SKM-1 treated with dmso at 0.1 percent for 144 hours (cell line): ENCODE data around the gene ATP6V1F.
A peak's percentile ranks its signal among the peaks of the same experiment; 100 is the strongest.

Experiments used
- DNase-seq: peaks from one replicate; lab custom pipeline; 2025; ENCODE audit not compliant: unreplicated experiment; lab: John Stamatoyannopoulos, UW

The ATP6V1F gene

DNA sequence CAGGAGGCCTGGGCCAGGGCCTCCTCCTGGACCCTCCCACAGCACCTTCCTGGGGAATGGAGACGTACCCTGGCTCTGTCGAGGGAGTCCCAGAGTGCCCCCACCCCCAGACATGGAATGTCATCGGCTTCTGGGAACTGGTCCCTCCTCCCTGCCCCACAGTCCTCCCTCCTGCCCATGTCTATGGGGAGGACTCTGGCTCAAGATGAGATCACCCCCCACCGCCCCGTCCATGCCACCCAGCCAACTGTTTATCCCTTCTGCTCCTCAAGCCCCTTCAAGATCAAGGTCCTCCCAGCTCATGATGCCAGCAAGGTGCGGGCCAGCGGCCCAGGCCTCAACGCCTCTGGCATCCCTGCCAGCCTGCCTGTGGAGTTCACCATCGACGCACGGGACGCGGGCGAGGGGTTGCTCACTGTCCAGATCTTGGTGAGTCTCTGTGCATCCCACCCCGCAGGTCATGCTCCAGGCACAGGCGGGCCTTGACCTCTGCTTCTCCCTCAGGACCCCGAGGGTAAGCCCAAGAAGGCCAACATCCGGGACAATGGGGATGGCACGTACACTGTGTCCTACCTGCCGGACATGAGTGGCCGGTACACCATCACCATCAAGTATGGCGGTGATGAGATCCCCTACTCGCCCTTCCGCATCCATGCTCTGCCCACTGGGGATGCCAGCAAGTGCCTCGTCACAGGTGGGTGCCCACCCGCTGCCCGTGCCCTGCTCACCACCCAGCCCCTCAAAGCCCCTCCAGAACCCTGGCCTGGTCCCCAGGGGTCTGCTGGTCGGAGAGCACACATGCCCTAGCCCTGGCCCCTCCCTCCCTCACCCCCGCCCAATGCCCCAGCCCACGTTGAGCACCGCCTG lies 14.1 kb upstream of the ATP6V1F start:
- DNase-seq: no peak

DNA sequence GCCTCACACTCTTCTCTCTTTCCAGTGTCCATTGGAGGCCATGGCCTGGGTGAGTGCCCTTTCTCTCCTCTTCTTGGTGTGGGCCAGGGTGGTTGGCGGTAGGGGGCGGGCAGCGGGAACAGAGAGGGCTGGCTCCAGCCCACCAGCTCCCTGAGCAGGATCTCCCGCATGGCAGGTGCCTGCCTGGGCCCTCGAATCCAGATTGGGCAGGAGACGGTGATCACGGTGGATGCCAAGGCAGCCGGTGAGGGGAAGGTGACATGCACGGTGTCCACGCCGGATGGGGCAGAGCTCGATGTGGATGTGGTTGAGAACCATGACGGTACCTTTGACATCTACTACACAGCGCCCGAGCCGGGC lies 13.5 kb upstream of the ATP6V1F start:
- no peak for DNase-seq

DNA sequence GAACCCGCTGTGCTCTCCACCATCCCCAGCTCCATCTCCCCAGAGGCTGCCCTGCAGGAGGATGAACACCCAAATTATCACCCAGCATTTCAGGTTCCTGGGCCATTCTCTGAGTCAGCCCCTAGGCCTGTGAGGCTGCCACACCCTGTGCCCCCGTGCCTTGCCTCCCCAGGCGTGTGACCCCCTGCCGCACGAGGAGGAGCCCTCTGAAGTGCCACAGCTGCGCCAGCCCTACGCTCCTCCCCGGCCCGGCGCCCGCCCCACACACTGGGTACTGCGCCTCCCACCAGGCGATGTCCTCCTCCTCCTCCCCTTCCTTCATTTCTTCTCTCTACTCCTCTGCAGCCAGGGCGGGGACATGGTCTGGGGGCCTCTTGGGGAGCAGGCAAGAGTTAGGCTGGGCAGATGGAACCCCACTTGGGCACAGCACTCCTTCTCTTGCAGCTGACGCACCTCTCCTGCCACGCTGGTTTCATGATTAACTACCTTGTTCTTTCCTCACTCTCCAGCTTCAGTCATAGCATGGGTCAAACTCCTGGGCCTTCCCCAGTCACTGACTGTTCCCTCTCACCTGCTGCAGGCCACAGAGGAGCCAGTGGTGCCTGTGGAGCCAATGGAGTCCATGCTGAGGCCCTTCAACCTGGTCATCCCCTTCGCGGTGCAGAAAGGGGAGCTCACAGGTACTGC lies 12.7 kb upstream of the ATP6V1F start:
- no peak for DNase-seq

GRCh38 chr7:128852537-128853254 lies 10.0 kb upstream of the ATP6V1F start:
- no peak for DNase-seq

DNA sequence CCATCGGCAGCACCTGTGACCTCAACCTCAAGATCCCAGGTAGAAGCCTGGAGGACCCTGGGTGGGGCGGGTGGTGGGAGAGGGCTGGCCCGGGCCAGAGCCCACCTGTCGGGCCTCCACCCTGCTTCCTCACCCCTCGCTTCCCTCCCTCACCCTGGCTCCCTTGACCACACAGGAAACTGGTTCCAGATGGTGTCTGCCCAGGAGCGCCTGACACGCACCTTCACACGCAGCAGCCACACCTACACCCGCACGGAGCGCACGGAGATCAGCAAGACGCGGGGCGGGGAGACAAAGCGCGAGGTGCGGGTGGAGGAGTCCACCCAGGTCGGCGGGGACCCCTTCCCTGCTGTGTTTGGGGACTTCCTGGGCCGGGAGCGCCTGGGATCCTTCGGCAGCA lies 8.9 kb upstream of the ATP6V1F start:
- no peak for DNase-seq

GRCh38 chr7:128854396-128854795 lies 8.3 kb upstream of the ATP6V1F start:
- DNase-seq: no peak

- no peak for DNase-seq
Observed at GRCh38 chr7:128855559-128855958, 7.1 kb upstream of the ATP6V1F start.

- no peak for DNase-seq
Observed at GRCh38 chr7:128856001-128856718, 6.5 kb upstream of the ATP6V1F start.

GRCh38 chr7:128858380-128859231 lies 4.0 kb upstream of the ATP6V1F start:
- DNase-seq: no peak

DNA sequence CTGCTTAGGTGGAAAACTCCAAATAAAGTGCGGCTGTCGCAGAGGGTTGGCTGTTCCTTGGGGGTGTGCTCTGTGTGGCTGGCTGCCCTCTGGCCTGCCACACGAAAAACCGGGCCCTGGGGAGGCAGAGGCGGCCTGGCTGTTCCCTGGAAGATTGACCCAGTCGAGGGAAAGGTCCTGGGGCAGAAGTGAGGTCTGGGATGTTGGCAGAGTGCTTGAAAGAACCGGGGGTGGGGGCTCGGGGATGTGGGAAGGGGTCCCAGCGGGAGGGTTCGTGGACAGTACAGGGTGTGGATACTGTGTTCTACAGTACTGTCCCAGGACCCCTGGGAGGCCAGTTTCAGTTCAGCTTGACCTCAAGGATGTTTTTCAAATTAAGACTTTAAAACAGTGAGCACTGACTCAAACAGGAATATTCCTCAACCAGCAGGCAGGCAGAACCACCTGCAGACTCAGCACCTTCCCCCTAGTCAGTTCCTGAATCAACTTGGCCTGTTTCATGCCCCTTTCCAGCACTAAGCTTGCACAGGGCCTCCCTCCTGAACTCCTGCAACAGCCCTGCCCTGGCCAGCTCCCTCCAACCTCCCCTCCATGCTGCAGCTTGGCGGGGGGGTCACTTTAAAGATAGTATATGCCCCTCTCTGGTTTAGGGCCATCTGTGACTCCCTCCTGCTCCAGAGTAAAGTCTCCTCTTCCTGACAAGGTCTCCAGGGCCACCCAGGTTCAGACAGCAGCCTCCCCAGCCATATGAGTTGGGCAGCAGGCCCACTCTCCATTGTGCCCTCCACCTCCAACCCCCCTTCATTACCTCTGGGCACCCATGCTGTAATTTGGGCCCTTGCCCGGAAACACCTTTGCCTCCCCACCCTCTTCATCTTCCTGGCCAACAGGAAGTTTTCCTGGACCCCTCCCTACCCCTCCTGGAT lies 3.2 kb upstream of the ATP6V1F start:
- no peak for DNase-seq

DNA sequence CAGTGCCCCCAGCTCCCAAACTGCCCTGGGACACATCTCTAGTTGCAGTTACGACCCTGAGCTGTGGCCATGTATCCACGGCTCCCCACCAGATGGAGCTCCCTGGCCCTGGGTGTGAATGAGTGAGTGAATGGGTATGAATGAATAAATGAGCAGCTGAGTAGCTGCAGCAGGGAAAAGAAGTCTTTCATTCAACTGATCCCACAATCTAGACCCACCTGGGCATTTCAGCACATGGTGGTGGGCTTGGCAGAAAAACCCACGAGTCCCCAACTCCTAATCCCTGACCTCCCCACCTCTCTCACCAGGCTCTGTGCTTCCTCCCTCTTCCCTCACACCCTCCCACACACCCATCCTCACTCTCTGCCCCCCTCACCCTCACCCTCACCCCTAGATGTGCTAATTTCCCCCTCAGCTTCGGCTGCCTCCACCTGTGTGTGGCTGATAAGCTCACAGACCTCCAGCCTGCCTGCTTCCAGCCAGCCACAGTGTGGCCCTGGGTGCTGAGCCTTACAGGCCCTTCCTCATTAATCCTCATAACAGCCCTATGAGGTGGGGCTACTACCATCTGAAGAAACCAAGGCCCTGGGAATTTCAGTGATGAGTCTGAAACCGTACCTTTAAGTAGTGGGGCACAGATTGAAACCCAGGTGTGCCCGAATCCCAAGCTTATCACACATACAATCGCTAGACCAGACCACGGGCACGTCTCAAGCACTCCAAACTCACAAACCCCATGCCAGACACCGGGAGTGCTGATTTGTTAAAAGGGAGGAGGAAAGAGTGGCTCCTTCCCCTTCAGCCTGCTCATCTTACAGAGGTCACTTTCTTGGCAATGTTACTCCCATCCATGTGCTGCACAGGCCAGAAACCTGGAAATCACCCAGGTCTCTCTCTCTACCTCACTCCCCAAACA lies 2.2 kb upstream of the ATP6V1F start:
- no peak for DNase-seq

GRCh38 chr7:128861957-128862570 lies 592 bp upstream of the ATP6V1F start:
- no peak for DNase-seq

DNA sequence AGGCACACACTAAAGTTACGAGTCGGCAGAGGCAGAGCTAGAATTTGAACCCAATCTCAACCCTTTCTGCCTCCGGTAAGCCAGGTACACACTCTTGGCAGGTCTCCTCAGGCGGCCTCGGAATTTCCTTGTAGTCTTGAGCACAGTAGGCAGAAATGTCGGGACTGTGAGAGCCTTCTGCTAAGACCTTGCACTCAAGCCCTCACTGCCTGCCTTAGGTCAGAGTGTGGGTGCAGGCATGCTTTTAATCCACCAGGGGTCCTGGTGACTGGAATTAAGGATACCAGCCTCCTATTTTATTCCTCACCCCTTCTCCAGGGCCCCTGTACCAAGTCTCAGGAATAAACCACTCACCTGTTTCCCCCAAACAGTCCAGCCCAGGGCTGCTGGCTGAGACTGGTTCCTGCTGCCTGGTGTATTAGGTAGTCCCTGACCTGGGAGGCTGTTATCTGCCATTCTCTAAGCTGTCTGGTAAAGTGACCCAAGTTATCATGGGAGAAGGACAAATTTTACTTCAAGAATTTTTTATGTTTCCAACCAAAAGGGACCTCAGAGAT lies 855 bp downstream of the ATP6V1F start:
- DNase-seq: peak; percentile 65

GRCh38 chr7:128865303-128865702 lies 2.6 kb downstream of the ATP6V1F start:
- DNase-seq: no peak

DNA sequence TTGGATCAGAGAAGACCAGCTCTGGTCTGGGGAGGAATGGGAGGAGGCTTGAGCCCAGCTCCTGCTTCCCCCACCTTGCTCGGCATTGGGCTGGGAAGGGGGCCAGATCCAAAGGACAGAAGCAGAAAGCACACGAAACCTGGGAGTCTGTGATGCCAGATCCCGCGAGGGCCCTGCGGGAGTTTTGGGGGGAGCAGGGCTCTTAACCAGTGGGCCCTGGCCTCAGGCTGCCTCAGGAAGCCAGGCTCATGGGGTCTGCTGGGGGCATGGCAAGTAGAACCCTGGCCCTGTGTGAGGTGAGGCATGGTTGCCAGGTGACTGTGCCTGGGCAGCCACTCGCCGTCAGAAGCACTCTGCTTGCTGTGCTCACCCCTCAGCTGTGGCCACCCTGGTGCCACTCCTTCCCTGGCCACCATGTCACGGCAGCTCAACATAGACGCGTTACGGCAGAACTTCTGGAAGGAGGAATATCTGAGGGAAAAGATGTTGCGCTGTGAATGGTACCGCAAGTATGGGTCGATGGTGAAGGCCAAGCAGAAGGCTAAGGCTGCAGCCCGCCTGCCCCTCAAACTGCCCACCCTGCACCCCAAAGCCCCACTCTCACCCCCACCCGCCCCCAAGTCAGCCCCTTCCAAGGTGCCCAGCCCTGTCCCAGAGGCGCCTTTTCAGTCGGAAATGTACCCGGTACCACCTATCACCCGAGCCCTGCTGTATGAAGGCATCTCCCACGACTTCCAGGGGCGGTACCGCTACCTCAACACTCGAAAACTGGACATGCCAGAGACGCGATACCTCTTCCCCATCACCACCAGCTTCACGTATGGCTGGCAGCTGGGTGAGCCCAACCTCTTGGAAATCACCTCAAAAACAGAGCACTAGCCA lies 3.6 kb downstream of the ATP6V1F start:
- no peak for DNase-seq

GRCh38 chr7:128867241-128867640 lies 4.6 kb downstream of the ATP6V1F start:
- no peak for DNase-seq
